GM12875 (cell line): ENCODE measurements around the gene TRABD2B.

Experiments used
- H3K4me3 ChIP-seq: one replicate; pipeline ENCODE4 v1.5.1; 2011; ENCODE audit warnings: low read depth, low read length, control low read depth
- TF ChIP-seq, protein P1 (sequence below): IDR thresholded peaks from 2 replicates; pipeline ENCODE4 v1.5.1; 2011; ENCODE audit warnings: low read depth, mild to moderate bottlenecking, control low read depth, inconsistent platforms, low read length, moderate library complexity, borderline replicate concordance; ENCODE audit not compliant: insufficient read depth

The TRABD2B gene

DNA sequence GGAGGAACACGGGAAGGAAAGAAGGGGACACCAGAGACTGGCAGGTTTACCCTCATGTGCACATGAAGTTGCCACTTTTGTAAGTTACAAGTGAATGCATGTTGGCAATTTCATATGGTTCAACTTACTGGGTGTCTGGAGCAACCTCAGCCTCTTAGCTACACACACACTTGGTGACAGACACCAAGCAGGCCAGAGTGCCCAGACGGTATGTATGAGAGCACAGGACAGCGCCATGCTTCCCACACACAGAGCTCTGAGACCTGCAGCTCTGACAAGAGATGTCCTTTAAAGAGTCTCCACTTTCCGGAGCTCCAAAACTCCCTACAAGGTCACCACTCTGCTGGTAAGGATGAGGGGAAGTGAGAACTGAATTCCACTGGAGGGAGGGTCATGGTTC lies 1.9 kb upstream of the TRABD2B start:
- TF ChIP-seq, protein P1, sequence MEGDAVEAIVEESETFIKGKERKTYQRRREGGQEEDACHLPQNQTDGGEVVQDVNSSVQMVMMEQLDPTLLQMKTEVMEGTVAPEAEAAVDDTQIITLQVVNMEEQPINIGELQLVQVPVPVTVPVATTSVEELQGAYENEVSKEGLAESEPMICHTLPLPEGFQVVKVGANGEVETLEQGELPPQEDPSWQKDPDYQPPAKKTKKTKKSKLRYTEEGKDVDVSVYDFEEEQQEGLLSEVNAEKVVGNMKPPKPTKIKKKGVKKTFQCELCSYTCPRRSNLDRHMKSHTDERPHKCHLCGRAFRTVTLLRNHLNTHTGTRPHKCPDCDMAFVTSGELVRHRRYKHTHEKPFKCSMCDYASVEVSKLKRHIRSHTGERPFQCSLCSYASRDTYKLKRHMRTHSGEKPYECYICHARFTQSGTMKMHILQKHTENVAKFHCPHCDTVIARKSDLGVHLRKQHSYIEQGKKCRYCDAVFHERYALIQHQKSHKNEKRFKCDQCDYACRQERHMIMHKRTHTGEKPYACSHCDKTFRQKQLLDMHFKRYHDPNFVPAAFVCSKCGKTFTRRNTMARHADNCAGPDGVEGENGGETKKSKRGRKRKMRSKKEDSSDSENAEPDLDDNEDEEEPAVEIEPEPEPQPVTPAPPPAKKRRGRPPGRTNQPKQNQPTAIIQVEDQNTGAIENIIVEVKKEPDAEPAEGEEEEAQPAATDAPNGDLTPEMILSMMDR = no peak
- H3K4me3 ChIP-seq = no peak overlapping the region

DNA sequence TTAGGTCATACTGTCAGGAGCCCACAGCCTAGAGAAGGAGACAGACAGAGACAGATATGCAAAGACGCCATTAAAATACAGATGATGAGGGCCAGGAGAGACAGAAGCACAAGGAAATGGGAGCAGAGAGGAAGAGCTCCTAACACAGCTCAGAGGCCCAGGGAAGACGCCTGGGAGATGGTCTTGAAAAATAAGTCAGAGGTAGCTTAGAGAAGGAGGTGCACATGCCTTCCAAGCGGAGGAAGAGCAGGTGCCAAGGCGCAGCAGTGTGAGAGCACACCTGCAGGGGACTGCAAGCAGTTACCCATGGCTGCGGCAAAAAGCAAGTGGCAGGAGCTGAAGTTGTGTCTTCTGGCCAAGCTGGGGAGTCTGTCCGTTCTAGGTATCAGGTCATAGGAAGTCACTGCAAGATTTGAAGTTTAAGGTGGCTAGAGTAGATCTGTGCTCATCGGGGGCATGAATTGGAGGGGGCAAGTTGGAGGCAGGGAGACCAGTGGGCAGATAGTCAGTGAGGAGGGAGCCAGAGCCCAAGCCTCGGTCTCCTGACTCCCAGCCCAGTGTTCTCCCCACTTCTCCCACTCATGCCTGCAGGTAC lies 1.3 kb upstream of the TRABD2B start:
- TF ChIP-seq, protein P1 = no peak
- H3K4me3 ChIP-seq = no peak overlapping the region

DNA sequence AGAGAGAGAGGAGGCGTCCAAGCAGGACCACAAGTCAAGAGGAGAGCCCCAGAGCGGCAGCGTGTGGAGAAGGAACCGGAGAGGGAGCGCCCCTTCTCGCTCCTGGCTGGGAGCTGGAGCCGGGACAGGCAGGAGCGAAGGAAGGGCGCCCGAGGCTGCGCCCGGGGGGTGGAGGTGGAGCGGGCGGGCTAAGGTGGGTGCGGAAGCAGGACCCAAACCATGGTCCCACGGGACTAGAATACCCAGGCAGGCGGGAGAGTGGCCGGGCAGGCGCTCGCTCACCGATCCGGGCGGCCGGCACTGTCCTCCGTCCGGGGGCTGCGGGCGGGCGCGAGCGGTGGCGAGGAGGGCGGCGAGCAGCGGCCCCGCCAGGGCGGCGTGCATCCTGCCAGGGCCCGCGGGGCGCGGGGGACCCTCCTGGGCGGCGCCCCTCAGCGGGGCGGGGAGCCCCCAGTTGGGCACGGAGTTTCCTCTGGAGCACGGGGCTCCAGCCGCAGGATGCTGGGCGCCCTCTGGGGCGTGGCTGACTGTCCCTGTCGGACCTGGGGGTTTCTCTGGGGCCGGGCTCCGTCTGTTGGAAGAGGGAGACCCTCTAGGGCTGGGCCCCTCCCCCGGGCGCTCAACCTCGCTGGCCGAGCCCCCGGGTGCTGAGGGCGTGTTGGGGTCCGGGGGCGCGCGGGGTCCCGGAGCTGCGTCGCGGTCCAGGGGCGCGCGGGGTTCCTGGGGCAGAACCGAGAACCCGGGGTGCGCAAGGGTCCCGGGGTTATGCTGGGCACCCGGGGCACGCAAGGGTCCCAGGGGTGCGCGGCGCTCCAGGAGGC lies 569 bp downstream of the TRABD2B start:
- TF ChIP-seq, protein P1 = no peak
- no peak overlapping the region for H3K4me3 ChIP-seq

DNA sequence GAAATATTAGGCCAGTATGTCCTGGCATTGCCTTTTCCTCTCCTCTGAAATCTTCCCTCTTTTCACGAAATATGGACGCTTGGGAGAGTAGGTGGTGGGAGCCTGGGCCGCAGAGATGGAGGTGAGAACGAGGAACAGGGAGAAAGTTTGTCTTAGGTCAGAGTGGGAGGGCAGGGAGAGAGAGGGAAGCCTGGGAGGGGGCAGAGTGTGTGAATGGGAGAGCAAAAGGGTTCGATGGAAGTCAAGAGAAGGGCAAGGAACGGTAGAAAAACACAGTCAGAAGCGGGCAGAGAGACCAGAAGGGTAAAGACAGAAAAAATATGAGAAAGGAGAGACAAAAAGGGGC lies 1.2 kb downstream of the TRABD2B start:
- TF ChIP-seq, protein P1 = no peak
- H3K4me3 ChIP-seq = no peak overlapping the region

DNA sequence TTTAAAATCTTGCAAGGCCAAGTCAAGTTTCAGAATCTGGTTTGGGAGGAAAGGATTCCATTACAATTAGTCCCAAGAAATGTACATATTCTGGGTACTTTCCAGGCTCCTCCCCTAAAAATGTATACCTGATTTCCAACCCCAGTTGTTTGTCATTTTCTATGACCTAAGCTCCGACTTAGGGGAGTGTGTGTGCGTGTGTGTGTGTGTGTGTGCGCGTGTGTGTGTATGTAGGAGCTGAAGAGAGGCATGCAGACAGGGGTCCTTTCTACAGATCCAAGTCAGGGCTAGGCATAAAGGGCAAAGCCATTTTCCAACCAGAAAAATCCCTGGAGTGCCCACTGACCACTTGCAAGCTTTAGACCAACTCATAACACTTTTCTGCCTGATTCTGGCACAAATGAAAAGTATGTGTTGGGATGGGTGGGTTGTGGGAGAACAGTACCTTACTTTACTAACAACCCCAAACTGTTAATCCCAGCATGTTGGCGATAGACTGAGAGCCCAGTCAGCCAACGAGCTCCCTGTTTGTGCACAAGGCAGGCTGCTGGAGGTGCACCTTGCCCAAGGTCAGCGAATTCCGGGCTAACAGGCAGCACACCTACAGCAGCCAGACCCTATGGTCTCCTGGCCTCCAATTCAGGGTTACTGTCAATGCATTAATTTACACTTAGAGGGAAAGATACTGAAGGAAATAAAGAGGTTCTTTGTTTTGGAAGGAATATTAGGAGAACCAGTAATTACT lies 1.7 kb downstream of the TRABD2B start:
- TF ChIP-seq, protein P1 = no peak
- no peak overlapping the region for H3K4me3 ChIP-seq

DNA sequence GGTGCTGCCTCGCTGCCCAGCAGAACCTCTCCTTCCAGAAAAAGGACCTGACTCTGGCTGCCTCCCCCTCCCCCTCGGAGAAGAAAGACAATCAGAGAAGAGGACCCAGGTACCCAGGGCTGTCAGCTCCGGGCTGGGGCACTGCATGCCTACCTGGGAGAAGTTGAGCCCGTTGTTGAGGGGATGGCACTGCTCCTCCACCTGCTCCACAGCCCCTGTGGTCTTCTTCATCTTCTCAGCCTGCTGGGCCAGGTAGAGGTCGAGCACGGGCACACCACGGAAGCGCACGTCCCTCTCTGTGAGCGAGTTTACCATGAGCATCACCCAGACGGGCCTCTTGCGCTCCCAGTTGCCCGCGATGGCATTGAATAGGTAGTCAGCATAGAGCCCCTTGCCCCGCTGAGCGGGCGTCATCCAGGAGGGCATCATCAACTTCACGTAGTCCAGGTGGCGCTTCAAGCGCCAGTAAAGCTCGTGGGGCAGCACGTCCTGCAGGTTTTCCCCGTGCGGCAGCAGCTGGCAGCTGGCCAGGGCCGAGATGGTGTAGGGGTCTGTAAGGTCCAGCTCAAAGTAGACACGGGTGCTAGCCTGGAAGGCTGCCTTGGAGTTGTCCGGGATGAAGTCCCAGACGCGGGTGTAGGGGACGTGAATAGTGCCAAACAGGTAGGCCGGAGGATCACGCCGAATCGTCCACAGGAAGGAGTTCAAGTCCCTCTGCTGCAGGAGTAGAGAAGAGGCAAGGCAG lies 3.1 kb downstream of the TRABD2B start:
- TF ChIP-seq, protein P1 = no peak
- no peak overlapping the region for H3K4me3 ChIP-seq
